Hepatocyte (in vitro differentiated cells): ENCODE measurements around the gene SLC44A3. TPM values are rescaled to one million over a fixed set of nuclear protein-coding genes. Genes with fewer than 3 reads are reported as not detected.

ENCODE experiments used
- DNase-seq: peaks from one replicate; pipeline ENCODE4 v3.0.0-alpha.2; 2016; ENCODE audit warnings: low spot score
- H2AFZ ChIP-seq: fragments of 200-600 bp; sonication (generic); 2 replicates; pipeline ENCODE4 v1.6.0; 2016; ENCODE audit warnings: antibody characterized with exemption, mild to moderate bottlenecking
- H3K27ac ChIP-seq: fragments of 200-600 bp; sonication (generic); 2 replicates; pipeline ENCODE4 v1.5.1; 2016; ENCODE audit warnings: mild to moderate bottlenecking
- H3K27me3 ChIP-seq: fragments of 200-600 bp; sonication (generic); 2 replicates; pipeline ENCODE4 v1.6.1; 2016
- H3K36me3 ChIP-seq: fragments of 200-600 bp; sonication (generic); replicated peaks from 2 replicates; pipeline ENCODE4 v1.5.1; 2016; ENCODE audit warnings: low read depth; ENCODE audit not compliant: insufficient read depth
- H3K4me1 ChIP-seq: fragments of 200-600 bp; sonication (generic); 2 replicates; pipeline ENCODE4 v1.5.1; 2016; ENCODE audit warnings: mild to moderate bottlenecking, moderate library complexity; ENCODE audit not compliant: insufficient read depth
- H3K4me2 ChIP-seq: fragments of 200-600 bp; sonication (generic); 2 replicates; pipeline ENCODE4 v1.6.0; 2016
- H3K4me3 ChIP-seq: fragments of 200-600 bp; sonication (generic); 2 replicates; pipeline ENCODE4 v1.5.1; 2016; ENCODE audit warnings: mild to moderate bottlenecking
- H3K79me2 ChIP-seq: fragments of 200-600 bp; sonication (generic); 2 replicates; pipeline ENCODE4 v1.6.0; 2017; ENCODE audit warnings: mild to moderate bottlenecking
- H3K9me2 ChIP-seq: fragments of 200-600 bp; sonication (generic); replicated peaks from 2 replicates; pipeline ENCODE4 v1.6.0; 2017; ENCODE audit warnings: mild to moderate bottlenecking; ENCODE audit not compliant: insufficient read depth
- H3K9me3 ChIP-seq: fragments of 200-600 bp; sonication (generic); 2 replicates; pipeline ENCODE4 v1.5.1; 2016; ENCODE audit warnings: low read depth, mild to moderate bottlenecking
- H4K20me1 ChIP-seq: fragments of 200-600 bp; sonication (generic); 2 replicates; pipeline ENCODE4 v1.6.0; 2016; ENCODE audit warnings: mild to moderate bottlenecking; ENCODE audit not compliant: insufficient read depth, poor library complexity, severe bottlenecking
- CTCF ChIP-seq: fragments of 200-600 bp; sonication (generic); IDR thresholded peaks from 2 replicates; pipeline ENCODE4 v1.5.1; 2016; ENCODE audit warnings: antibody characterized with exemption, mild to moderate bottlenecking; ENCODE audit not compliant: poor library complexity
- EZH2 ChIP-seq: fragments of 200-600 bp; sonication (generic); IDR thresholded peaks from 2 replicates; pipeline ENCODE4 v1.6.1; 2016; ENCODE audit warnings: antibody characterized with exemption, mild to moderate bottlenecking, borderline replicate concordance
- EZH2phosphoT487 ChIP-seq: fragments of 200-600 bp; sonication (generic); IDR thresholded peaks from one replicate; pipeline ENCODE4 v1.6.1; 2018; ENCODE audit warnings: antibody characterized with exemption, mild to moderate bottlenecking, low read depth, moderate library complexity; ENCODE audit not compliant: unreplicated experiment, severe bottlenecking
- WGBS: methylation state at CpG from one replicate; pipeline ENCODE4 v1.1.6; 2016; ENCODE audit warnings: low lambda C conversion rate; ENCODE audit errors: missing lambda C conversion rate; 5-methylcytosine and 5-hydroxymethylcytosine counted together
- polyA plus RNA-seq: library from polyadenylated mRNA; unstranded; fragments of >200 nt; fragmentation: Nextera tagmentation; extraction: Ambion mirVana; gene quantifications from 2 replicates; pipeline ENCODE4 v1.2.1, GENCODE V29; 2016
- total RNA-seq: library from RNA; depleted of rRNA; stranded (reverse); fragments of >200 nt; gene quantifications from 2 replicates; pipeline ENCODE4 v1.2.3, GENCODE V29; 2014

The SLC44A3 gene
- total and polyA plus RNA-seq, 2 experiments from 2014 or later, result 51.5 to 55.3 TPM

- Histone ChIP-seq H3K4me3 (peak overlapping the region; percentile 82), H3K27me3 (no peaks in the 10 kb centered on the region), H3K9me3 (no peaks in the 10 kb centered on the region), H3K27ac (peak overlapping the region; percentile 89), H3K4me2 (peak overlapping the region; percentile 84), H3K4me1 (peaks cover 16% of the 10 kb centered on the region), H3K36me3 (no peaks in the 10 kb centered on the region), H2AFZ (peak overlapping the region; percentile 87), H3K79me2 (peaks cover 76% of the 10 kb centered on the region), H3K9me2 (no peaks in the 10 kb centered on the region), H4K20me1 (no peaks in the 10 kb centered on the region)
- WGBS, result 32% methylated on average over 14 of the region's 14 CpGs
- TF ChIP-seq CTCF, result no peak
- no peak for TF ChIP-seq EZH2
- no peak for TF ChIP-seq EZH2phosphoT487
- peak; percentile 20 for DNase-seq
These were observed 766 bp upstream of the SLC44A3 start for GRCh38 chr1:94819238-94819944.

- Histone ChIP-seq H3K9me2 (no peaks in the 10 kb centered on the region), H3K27ac (peak overlapping the region; percentile 89), H3K79me2 (peaks cover 71% of the 10 kb centered on the region), H3K4me1 (peaks cover 16% of the 10 kb centered on the region), H3K27me3 (no peaks in the 10 kb centered on the region), H3K4me2 (peak overlapping the region; percentile 84), H3K9me3 (no peaks in the 10 kb centered on the region), H2AFZ (peak overlapping the region; percentile 78), H4K20me1 (no peaks in the 10 kb centered on the region), H3K4me3 (peak overlapping the region; percentile 82), H3K36me3 (no peaks in the 10 kb centered on the region)
- WGBS, result 31% methylated on average over 7 of the region's 7 CpGs
- no peak for DNase-seq
- TF ChIP-seq CTCF (no peak), EZH2phosphoT487 (no peak), EZH2 (no peak)
These were observed 779 bp downstream of the SLC44A3 start for GRCh38 chr1:94820936-94821335.

- TF ChIP-seq EZH2phosphoT487 (no peak), EZH2 (no peak)
- peak overlapping the region; percentile 89 for H3K27ac ChIP-seq
- no peaks in the 10 kb centered on the region for H3K9me3 ChIP-seq
These were observed 1.6 kb downstream of the SLC44A3 start for GRCh38 chr1:94821636-94822305.

GRCh38 chr1:94823116-94823515 is 3.0 kb downstream of the SLC44A3 start:
- no peaks in the 10 kb centered on the region for H4K20me1 ChIP-seq
- H3K4me3 ChIP-seq, result no peak overlapping the region
- H3K9me2 ChIP-seq, result no peaks in the 10 kb centered on the region
- H3K79me2 ChIP-seq, result peaks cover 52% of the 10 kb centered on the region
- H3K27ac ChIP-seq, result peak overlapping the region; percentile 89
- no peaks in the 10 kb centered on the region for H3K27me3 ChIP-seq
- no peaks in the 10 kb centered on the region for H3K36me3 ChIP-seq
- H3K9me3 ChIP-seq, result no peaks in the 10 kb centered on the region
- peak overlapping the region; percentile 84 for H3K4me2 ChIP-seq
- H2AFZ ChIP-seq, result no peak overlapping the region
- TF ChIP-seq EZH2 (no peak), CTCF (no peak), EZH2phosphoT487 (no peak)
- WGBS, result 70% methylated on average over 3 of the region's 3 CpGs
- no peak for DNase-seq
- peaks cover 16% of the 10 kb centered on the region for H3K4me1 ChIP-seq

More at GRCh38 chr1:94821636-94822305, 1.6 kb downstream of the SLC44A3 start:
- peak; percentile 29 for DNase-seq
- Histone ChIP-seq H3K36me3 (no peaks in the 10 kb centered on the region), H2AFZ (peak overlapping the region; percentile 12), H3K4me1 (peaks cover 16% of the 10 kb centered on the region), H3K4me3 (peak overlapping the region; percentile 82), H3K27me3 (no peaks in the 10 kb centered on the region), H3K79me2 (peaks cover 66% of the 10 kb centered on the region), H3K4me2 (peak overlapping the region; percentile 84), H4K20me1 (no peaks in the 10 kb centered on the region), H3K9me2 (no peaks in the 10 kb centered on the region)
- 41% methylated on average over 9 of the region's 9 CpGs for WGBS
